HCT116 (cell line): ENCODE results near the gene ZNF385A.

Experiments used
- CEBPB ChIP-seq: IDR thresholded peaks from 2 replicates; pipeline ENCODE4 v1.6.1; 2012; ENCODE audit warnings: low read depth
- ELF1 ChIP-seq: IDR thresholded peaks from 2 replicates; pipeline ENCODE4 v1.6.1; 2012; ENCODE audit warnings: low read depth, borderline replicate concordance
- EZH2 ChIP-seq: fragments of 200-600 bp; sonication (generic); IDR thresholded peaks from 2 replicates; pipeline ENCODE4 v1.6.1; 2017; ENCODE audit warnings: antibody characterized with exemption, mixed run types
- JUND ChIP-seq: IDR thresholded peaks from 2 replicates; pipeline ENCODE4 v1.6.1; 2012
- POLR2AphosphoS5 ChIP-seq: IDR thresholded peaks from 2 replicates; pipeline ENCODE4 v1.6.1; 2011; ENCODE audit warnings: mild to moderate bottlenecking, low read depth, low read length, moderate library complexity
- RAD21 ChIP-seq: IDR thresholded peaks from 2 replicates; pipeline ENCODE4 v1.6.1; 2012; ENCODE audit warnings: low read depth, mild to moderate bottlenecking
- TF ChIP-seq, protein P1 (sequence below), 3 experiments: fragments of 200-600 bp in 1 of 3; sonication (generic) in 1 of 3; IDR thresholded peaks in 2 of 3; conservative IDR thresholded peaks in 1 of 3; 2 replicates each; pipeline ENCODE4 v1.5.1; 2012 to 2017; ENCODE audit warnings: low read depth in 2 of 3, low read length in 2 of 3, antibody characterized with exemption in 1 of 3, borderline replicate concordance in 1 of 3, control low read depth in 1 of 3, mild to moderate bottlenecking in 1 of 3, mixed read lengths in 1 of 3, mixed run types in 1 of 3, moderate library complexity in 1 of 3; ENCODE audit not compliant: insufficient read depth in 1 of 3
- TF ChIP-seq, protein P2 (sequence below): IDR thresholded peaks from 2 replicates; pipeline ENCODE4 v1.6.1; 2012
- TF ChIP-seq, protein P3 (sequence below): IDR thresholded peaks from 2 replicates; pipeline ENCODE4 v1.6.1; 2011; ENCODE audit warnings: mild to moderate bottlenecking, low read length, moderate library complexity; ENCODE audit not compliant: insufficient replicate concordance; ENCODE audit errors: extremely low read depth

DNA sequence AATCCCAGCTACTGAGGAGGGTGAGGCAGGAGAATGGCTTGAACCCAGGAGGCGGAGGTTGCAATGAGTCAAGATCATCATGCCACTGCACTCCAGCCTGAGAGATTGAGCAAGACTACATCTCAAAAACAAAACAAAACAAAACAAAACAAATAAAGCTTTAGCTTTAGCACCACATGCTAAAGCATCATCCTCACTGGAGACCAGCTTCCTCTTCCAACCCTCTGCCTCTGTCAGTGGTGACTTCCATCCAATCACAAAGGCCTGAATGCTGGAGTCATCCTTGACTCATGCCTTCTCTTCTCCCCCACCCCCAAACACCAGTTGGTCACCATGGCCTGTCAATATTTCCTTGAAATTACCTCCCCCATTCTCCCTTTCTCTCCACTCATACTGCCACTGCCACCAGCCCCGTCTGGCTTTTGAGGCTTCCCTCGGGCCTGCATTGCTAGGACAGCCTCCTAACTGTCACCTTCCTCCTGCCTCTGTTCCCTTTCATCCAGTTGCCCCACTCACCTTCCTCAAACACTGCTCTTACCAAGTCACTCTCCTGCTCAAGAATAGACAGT is 1.4 kb downstream of the ZNF385A start:
- TF ChIP-seq CEBPB, result no peak
- TF ChIP-seq, protein P1, sequence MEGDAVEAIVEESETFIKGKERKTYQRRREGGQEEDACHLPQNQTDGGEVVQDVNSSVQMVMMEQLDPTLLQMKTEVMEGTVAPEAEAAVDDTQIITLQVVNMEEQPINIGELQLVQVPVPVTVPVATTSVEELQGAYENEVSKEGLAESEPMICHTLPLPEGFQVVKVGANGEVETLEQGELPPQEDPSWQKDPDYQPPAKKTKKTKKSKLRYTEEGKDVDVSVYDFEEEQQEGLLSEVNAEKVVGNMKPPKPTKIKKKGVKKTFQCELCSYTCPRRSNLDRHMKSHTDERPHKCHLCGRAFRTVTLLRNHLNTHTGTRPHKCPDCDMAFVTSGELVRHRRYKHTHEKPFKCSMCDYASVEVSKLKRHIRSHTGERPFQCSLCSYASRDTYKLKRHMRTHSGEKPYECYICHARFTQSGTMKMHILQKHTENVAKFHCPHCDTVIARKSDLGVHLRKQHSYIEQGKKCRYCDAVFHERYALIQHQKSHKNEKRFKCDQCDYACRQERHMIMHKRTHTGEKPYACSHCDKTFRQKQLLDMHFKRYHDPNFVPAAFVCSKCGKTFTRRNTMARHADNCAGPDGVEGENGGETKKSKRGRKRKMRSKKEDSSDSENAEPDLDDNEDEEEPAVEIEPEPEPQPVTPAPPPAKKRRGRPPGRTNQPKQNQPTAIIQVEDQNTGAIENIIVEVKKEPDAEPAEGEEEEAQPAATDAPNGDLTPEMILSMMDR (IDR thresholded peaks at IDR 0.05 in 2 of 3, conservative IDR thresholded peaks at IDR 0.05 in 1 of 3; ENCODE audit: borderline replicate concordance in 1 of 3, insufficient read depth in 1 of 3, low read depth in 2 of 3, low read length in 2 of 3), result no peak
- TF ChIP-seq EZH2, result no peak
- TF ChIP-seq RAD21, result no peak
- no peak for TF ChIP-seq JUND
- TF ChIP-seq POLR2AphosphoS5, result no peak
- TF ChIP-seq, protein P2, sequence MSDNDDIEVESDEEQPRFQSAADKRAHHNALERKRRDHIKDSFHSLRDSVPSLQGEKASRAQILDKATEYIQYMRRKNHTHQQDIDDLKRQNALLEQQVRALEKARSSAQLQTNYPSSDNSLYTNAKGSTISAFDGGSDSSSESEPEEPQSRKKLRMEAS, result no peak
- no peak for TF ChIP-seq ELF1
- TF ChIP-seq, protein P3, sequence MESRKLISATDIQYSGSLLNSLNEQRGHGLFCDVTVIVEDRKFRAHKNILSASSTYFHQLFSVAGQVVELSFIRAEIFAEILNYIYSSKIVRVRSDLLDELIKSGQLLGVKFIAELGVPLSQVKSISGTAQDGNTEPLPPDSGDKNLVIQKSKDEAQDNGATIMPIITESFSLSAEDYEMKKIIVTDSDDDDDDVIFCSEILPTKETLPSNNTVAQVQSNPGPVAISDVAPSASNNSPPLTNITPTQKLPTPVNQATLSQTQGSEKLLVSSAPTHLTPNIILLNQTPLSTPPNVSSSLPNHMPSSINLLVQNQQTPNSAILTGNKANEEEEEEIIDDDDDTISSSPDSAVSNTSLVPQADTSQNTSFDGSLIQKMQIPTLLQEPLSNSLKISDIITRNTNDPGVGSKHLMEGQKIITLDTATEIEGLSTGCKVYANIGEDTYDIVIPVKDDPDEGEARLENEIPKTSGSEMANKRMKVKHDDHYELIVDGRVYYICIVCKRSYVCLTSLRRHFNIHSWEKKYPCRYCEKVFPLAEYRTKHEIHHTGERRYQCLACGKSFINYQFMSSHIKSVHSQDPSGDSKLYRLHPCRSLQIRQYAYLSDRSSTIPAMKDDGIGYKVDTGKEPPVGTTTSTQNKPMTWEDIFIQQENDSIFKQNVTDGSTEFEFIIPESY, result no peak
